Stimulated activated CD8-positive, alpha-beta memory T cell treated with anti-CD3 and anti-CD28 coated beads, Interleukin-15, amount 100 ng/mL, for 1 hour (primary cell): ENCODE data around the gene PRSS38.

Experiments used
- DNase-seq: peaks from one replicate; pipeline ENCODE4 v3.0.0-alpha.2; 2020; ENCODE audit warnings: low read depth

The PRSS38 gene

DNA sequence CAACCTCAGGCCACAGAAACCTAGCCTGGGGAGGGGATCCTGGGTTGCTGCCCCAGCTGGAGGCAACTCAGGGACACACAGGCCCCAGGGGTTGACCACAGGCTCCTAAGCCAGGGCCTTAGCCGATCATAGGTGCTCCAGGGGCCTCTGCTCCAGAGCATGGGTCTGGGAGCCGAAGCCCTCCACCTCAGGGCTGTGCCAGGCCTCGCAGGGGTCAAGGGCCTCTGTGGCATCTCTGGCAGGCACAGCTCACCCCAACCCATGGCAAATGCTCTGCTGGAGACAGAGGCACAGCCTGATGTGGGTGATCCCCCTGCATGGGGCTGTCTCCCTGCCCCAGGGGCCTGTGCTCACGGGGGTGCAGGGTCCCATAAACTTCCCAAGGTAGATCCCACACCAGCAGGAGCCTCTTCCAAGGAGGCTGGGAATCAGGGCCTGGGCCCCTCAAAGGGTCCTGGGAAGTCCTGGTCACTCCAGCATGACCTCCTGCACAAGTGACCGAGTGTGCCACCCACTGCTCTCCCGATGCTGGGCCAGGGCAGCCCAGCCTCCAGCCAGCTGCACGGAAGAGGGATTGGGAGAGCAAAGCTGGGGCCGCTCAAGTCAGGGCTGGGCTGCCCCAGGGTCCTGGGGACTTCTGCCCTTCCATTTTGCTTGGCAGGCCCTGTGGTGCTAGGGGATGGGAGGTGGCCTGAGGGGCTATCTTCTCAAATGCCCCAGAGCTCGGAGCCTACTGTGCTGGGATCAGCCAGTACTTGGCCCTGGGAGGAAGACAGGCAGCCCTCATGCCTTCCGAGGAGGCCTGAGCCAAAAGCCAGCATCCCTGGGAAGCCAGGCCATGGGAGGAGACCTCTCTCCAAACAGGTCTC, 22.2 kb upstream of the PRSS38 start:
- no peak for DNase-seq

DNA sequence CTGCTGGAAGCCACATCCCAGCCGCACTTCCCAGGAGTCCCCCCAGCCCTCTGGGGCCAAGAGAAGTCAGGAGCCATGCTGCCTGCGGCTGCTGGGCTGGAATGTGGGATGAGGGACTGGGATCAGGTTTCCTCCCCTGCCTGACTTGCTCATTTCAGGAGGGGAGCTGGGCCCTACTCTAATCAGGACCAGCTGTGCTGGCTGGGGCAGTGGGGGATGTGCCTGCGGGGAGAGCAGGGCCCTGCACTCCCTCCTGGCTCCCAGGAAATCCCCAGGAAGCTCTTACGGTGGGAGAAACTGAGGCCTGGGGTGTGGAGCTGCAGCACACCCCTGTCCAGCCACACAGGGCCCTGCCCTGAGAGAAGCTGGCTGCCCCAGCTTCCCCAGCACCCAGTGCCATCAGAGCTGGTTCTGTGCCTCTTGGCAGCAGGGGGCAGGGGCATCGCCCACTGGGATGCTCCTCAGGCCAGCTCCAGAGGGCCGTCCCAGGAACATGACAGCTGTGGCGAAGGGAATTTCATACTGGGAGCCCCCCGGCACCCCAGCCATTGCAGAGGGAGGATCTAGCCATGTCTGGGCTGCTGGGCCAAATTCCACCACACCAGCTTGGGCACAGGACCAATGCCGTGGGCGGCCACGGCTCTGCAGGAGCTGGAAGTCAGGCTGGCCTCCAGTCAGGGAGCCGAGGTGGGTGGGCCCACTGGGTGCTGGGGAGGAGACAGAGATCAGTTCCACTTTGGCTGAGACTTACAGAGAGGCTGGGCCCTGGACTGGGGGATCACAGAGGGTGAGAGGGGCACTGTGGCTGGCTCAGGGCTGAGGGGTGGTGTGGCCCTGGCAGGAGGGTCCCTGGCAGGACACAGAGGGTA, 21.3 kb upstream of the PRSS38 start:
- DNase-seq = no peak

DNA sequence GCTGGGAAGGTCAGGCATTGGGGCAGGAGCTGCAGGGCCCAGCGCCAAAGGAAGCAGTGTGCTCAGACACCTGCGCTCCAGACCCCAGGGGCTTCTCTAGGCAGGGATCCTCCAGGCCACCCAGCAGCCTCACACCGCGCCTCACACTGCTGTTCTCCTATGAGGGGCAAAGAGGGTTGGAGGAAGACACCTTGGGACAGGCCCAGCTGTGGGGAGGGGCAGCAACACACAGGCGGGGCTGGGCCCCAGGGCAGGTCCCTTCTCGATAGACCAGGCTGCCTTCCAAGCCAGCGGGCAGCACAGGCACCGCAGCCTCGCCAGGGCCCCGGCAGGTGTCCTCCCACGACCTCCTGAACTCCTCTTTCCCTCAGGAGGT, 20.7 kb upstream of the PRSS38 start:
- no peak for DNase-seq

DNA sequence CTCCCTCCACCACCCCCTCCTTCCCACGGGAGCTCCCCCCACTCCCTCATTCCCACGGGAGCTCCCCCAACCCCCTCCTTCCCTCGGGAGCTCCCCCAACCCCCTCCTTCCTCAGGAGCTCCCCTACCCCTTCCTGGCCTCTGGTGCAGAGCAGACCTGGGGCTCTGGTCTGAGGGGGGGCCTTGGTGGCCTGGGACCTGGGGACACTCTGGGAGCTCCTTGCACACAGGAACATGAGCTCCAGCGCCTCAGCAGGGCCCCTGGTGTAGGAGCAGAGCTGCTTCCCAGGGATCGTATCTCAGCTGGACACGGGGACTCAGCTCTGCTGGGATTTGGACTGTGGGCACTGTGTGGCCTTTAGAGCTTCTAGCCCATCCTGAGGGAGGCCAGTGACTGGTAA, 19.7 kb upstream of the PRSS38 start:
- no peak for DNase-seq

DNA sequence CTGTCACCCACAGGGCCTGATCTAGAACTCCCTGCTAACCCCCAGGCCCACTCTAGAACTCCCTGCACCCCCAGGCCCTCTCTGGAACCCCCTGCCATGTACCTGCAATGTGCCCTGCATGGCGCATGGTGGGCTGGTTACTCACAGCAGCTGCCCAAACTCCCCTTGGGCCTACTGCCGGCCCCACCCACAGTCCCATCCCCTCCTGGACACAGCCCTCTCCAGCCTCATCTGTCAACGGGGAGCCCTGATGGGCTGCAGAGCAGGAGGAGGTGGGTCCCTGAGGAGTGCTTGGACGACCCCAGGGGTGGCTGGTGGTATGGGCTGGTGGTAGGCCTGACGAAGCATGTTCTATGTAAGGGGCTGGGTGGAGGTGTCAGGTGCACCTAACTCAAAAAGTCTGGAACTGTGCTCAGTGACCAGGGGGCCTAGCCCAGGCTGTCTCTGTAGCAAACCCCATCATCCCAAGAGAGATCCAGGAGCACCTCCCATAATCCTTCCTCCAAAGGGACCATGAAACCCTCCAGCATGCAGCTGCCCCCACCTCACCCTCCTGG, 19.0 kb upstream of the PRSS38 start:
- DNase-seq = no peak

DNA sequence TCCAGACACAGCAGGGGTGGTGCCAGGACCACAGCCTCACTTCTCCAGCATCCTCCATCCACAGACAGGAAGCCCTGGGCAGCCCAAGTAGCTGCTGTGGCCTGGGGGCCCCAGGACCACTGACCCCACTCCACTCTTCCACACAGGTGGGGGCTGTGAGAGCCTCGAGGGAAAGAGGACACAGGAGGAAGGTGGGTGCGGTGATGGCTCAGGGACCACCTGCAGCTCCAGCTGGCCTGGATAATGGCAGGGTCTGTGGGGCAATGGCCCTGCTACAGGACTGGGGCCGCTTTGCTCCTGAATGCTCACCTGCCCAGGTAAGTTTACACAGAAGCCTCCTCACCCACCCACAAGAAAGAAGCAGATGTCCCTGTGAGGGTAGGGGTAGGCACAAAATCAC, 18.3 kb upstream of the PRSS38 start:
- no peak for DNase-seq

DNA sequence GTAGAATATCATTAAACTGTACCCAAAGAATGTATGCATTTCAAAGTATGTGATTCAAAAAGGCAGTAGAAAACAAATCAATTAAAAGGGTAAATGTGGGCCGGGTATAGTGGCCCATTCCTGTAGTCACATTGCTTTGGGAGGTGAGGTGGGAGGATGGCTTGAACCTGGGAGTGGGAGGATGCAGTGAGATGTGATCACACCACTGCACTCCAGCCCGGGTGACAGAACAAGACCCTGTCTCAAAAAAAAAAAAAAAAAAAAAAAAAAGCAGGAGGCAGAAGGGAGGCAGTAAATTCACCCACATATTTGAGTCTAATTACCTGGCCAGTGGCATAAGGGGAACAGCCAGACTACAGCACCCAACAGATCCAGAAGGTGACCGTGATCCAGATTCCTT, 17.9 kb upstream of the PRSS38 start:
- DNase-seq = no peak

DNA sequence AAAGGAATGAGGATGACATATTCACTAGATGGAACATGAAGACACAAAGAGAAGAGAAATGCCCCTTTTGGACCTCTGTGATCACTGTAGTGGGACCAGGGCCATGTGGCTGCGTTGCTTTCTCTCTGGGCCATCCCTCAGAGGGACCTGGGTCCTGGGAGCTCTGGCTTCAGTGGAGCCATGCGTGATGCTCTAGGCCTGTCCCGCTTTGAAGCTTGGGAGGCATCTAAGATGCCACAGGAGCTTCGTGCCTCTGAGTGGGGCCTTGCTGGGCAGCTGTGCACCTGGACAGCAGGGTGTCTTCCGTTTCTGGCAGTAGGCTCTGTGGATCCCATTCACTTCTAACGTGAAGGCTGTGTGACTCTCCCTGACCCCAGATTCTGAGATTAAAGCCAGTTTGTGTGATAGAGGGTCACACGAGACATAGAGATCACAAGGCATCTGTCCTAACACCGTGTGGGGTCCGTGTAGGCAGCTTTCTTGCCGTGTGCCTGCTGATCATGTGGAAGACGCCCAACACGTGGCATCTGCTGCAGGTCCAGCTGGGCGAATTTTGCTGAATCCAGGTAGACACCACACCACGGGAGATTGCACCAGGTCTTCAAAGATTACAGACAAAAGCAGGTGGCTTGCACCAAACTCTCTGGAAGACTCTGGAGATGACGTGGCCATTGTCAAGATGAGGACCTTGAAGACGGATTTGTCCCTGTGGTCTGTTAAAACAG, 17.2 kb upstream of the PRSS38 start:
- DNase-seq = no peak

DNA sequence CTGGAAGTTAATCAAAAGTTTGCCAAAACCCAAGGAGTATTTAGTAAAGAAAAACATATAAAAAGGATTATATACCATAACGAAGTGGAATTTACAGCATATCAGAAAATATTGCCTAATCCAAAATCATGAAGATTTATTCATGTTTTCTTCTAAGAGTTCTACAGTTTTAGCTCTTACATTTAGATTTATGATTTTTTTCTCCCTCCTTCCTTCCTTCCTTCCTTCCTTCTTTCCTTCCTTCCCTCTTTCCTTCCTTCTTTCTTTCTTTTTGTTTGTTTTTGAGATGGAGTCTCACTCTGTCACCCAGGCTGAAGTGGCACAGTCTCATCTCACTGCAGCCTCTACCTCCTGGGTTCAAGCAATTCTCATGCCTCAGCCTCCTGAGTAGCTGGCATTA, 15.7 kb upstream of the PRSS38 start:
- no peak for DNase-seq

DNA sequence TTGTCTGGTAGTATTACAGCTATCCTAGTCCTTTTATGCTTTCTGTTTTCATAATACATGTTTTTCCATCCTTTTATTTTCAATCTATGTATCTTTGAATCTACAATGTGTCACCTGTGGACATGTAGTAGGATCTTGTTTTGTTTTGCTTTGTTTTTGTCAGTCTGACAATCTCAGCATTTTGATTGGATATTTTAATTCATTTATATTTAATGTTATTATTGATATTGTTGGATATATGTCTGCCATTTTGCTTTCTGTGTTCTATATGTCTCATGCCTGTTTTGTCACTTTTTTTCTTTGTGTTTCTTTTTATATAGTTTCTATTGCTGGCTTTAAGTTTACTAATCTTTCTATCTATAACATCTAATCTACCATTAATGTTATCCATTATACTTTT, 11.5 kb upstream of the PRSS38 start:
- DNase-seq = no peak

DNA sequence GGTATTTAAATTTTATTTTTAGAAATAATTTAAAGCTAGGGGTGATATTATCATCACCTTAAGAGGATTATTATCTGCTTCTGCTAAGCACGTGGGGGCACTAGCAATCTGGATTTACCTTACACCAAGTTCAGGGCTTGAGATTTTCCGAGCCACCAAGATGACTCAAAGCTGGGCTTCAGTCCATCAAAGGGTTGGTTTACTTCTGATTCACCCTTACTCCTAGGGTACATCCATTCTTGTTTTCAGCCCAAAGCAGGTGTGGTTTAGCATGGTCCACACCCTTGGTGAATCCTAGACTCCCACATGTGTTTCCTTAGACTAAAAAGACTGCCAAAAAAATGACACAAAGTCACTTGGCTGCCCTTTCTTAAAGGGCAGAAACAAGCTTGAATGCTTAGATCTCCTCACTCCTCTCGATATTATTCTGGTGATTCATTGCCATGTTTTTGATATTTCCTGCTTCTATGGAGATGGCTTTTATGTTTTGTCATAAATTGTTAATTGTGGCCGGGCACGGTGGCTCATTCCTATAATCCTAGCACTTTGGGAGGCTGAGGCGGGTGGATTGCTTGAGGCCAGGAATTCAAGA, 9.8 kb upstream of the PRSS38 start:
- DNase-seq = no peak

DNA sequence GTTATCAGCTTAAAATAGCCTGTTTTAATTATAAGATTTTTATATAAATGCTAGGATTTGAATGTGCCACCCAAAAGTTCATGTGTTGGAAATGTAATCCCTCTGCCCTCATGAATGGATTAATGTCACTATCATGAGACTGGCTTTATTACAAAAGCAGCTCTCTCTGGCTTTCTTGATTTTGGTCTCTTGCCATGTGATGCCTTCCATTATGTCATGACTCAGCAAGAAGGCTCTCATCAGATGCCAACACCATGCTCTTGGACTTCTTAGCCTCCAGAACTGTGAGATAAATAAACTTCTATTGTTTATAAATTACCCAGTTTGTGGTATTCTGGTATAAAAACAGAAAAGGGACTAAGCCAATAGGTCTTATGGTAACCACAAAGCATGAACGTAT, 6.9 kb upstream of the PRSS38 start:
- no peak for DNase-seq

DNA sequence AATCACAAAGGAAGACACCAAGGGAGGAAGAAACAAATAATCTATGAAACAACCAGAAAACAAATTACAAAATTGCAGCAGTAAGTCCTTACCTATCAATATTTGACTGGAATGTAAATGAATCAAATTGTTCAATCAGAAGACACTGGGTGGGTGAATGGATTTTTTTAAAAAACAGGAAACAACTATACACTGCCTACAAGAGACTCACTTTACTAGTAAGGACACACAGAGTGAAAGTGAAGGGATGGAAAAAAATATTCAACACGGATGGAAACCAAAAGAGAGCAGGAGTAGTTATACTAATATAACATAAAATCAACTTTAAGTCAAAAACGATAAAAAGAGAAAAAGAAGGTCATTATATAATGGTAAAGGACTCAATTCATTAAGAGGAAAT, 6.4 kb upstream of the PRSS38 start:
- DNase-seq = no peak

DNA sequence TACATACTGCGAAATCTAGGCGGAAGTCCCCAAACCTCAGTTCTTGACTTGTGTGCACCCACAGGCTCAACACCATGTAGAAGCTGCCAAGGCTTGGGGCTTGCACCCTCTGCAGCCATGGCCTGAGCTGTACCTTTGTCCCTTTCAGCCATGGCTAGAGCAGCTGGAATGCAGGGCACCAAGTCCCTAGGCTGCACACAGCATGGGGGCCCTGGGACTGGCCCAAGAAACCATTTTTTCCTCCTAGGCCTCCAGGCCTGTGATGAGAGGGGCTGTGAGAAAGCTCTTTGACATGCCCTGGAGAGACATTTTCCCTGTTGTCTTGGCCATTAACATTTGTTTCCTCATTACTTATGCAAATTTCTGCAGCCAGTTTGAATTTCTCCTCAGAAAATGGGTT, 1.5 kb upstream of the PRSS38 start:
- DNase-seq = no peak

DNA sequence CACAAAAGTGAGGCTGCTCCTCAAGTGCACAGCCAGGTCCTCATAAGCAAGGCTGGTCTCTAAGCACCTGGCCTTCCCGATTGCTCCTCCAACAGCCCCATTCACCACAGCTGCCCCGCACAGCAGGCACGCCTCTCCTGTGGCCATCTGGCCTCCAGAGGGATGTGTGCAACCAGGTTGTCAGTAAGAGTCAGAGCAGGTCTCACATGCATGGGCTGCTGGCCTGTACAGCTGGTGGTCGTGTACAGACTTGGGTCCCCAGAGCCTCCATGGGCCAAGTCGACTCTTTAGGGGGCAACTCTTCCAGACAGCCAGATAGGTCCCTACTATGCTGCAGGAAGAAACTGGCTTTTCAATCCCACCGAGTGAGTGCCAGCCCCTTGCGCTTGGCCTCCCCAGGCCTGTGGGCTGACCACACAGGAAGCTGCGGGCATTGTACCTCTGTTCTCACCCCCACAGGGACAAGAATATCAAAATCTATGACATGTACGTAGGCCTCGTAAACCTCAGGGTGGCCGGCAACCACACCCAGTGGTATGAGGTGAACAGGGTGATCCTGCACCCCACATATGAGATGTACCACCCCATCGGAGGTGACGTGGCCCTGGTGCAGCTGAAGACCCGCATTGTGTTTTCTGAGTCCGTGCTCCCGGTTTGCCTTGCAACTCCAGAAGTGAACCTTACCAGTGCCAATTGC, 1.4 kb downstream of the PRSS38 start:
- DNase-seq = no peak

DNA sequence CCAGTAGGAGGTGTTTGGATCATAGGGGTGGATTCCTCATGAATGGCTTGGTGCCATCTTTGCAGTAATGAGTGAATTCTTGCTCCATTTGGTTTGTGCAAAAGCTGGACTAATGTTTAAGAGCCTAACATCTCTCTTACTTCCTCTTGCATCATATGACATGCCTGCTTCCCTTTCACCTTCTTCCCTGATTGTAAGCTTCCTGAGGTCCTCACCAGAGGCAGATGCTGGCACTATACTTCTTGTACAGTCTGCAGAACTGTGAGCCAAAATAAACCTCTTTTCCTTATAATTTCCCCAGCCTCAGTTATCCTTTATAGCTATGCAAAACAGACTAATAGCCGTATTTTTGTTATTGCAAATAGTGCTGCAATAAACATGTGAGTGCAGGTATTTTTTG, 8.1 kb downstream of the PRSS38 start:
- DNase-seq = no peak

DNA sequence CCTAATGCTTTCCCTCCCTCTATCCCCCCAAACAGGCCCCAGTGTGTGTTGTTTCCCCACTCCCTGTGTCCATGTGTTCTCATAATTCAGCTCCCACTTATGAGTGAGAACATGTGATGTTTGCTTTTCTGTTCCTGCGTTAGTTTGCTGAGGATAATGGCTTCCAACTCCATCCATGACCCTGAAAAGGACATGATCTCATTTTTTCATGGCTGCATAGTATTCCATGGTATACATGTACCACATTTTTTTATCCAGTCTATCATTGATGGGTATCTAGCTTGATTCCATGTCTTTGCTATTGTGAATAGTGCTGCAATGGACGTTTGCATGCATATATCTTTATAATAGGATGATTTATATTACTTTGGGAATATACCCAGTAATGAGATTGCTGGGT, 8.7 kb downstream of the PRSS38 start:
- DNase-seq = no peak

DNA sequence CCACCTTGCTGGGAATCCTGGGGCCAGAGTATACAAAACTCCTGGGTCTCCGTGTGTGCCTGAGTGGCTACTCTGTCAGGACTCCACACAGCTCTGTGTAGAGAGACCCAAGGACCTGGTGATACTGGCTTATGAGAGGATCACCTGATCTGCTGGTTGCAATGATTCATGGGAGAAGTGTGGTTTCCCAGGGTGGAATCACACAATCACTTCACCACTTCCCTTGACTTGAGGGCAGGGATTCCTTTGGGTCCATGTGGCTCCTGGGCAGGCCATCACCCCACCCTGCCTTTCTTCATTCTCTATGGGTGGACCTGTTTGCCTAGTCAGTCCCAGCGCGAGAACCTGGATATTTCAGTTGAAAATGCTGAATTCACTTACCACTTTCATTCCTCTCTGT, 13.3 kb downstream of the PRSS38 start:
- DNase-seq = no peak

DNA sequence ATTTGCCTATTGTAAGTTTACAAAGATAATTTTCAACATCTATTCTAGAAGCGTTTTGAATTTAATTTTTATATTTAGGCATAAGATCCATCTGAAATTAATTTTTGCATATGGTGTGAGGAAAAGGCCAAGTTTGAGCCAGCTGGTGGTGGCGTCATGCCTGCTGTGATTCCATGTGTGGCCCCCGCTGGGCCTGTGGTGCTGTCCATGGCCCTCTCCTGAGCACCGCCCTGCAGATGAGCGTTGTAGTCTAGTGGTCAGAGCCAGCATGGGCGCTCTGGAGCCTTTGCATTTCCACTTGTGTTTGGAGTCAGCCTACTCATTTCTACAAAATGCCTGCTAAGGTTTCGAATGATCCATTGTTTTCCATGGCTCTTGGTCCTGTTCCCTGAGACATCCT, 22.7 kb downstream of the PRSS38 start:
- DNase-seq = no peak

DNA sequence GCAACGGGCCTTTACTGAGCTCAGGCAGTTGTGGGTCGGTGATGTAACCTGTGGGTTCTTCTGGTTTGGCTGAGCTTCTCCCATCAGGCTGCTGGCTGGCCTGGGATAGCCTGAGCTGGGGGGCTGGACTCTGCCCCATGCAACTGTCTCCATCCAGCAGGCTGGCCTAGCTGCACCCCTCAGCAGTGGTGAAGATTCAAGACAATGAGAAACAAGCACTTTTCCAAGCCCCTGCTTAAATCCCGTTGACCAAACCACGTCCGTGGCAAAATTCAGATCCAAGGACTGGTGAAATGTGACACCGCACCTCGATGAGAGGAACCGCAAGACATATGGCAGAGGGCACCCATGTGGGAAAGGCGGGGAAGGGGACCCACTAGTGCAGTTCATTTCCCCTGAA, 25.6 kb downstream of the PRSS38 start:
- no peak for DNase-seq
